ENCODE measurements around the gene PECR. TPM values are rescaled to one million over a fixed set of nuclear protein-coding genes. Genes with fewer than 3 reads are reported as not detected.

The PECR gene
- total and polyA plus RNA-seq, 10 of the 15 experiments (the other 5 are each of a cell fraction or from before 2014, with no cell fraction given) = 7.6 to 37.4 (median 25.7) TPM

- TF ChIP-seq TCF3 (IDR thresholded peaks at IDR 0.05; ENCODE audit: borderline replicate concordance, insufficient read depth, low read depth, low read length) = no peak
- TF ChIP-seq PAX8 (IDR thresholded peaks at IDR 0.05) = peak; percentile 79; the same call in 1 of the 2 replicates
- no peak for TF ChIP-seq IKZF2 (IDR thresholded peaks at IDR 0.05)
- TF ChIP-seq RBBP5 (conservative IDR thresholded peaks at IDR 0.05) = no peak
- TF ChIP-seq E2F8 (IDR thresholded peaks at IDR 0.05; ENCODE audit: low read depth, partially characterized antibody) = no peak
- no peak for TF ChIP-seq CTCF (IDR thresholded peaks at IDR 0.05 in 2 of 3, conservative IDR thresholded peaks at IDR 0.05 in 1 of 3; ENCODE audit: control insufficient read depth in 2 of 3, extremely low read depth in 1 of 3, insufficient read depth in 1 of 3, low read depth in 3 of 3, low read length in 3 of 3)
- TF ChIP-seq BRCA1 (IDR thresholded peaks at IDR 0.05; ENCODE audit: low read depth, low read length) = no peak
- no peak for TF ChIP-seq HDGF (IDR thresholded peaks at IDR 0.05)
- peak; percentile 25; the same call in 1 of the 2 replicates for TF ChIP-seq RAD51 (IDR thresholded peaks at IDR 0.05)
- TF ChIP-seq POLR2AphosphoS2 (IDR thresholded peaks at IDR 0.05; ENCODE audit: low read depth, low read length) = no peak
- no peak for TF ChIP-seq MEF2A (IDR thresholded peaks at IDR 0.05; ENCODE audit: insufficient read depth, low read depth, low read length)
- no peak for TF ChIP-seq HSF1 (IDR thresholded peaks at IDR 0.05; ENCODE audit: low read depth, low read length)
- no peak for TF ChIP-seq BCLAF1 (IDR thresholded peaks at IDR 0.05)
- TF ChIP-seq YBX1 (IDR thresholded peaks at IDR 0.05) = no peak
- no peak for TF ChIP-seq EGR1 (IDR thresholded peaks at IDR 0.05; ENCODE audit: borderline replicate concordance in 1 of 2, low read depth in 2 of 2, low read length in 2 of 2)
- TF ChIP-seq EED (IDR thresholded peaks at IDR 0.05; ENCODE audit: low read depth) = no peak
- no peak for TF ChIP-seq E2F4 (IDR thresholded peaks at IDR 0.05; ENCODE audit: low read depth, low read length)
- no peak for TF ChIP-seq POU2F2 (IDR thresholded peaks at IDR 0.05; ENCODE audit: borderline replicate concordance, low read depth, low read length)
- peak; percentile 31; the same call in 1 of the 2 replicates for TF ChIP-seq SMAD5 (IDR thresholded peaks at IDR 0.05; ENCODE audit: low read depth)
- no peak for TF ChIP-seq TARDBP (IDR thresholded peaks at IDR 0.05; ENCODE audit: borderline replicate concordance)
- TF ChIP-seq MTA3 (IDR thresholded peaks at IDR 0.05; ENCODE audit: borderline replicate concordance, low read length) = no peak
Observed at GRCh38 chr2:216108310-216108966, 26.8 kb upstream of the PECR start (continued).

All from GM12878 (cell line).